Mesenchymal stem cell (in vitro differentiated cells and primary cell): ENCODE results near the gene CHD1L.

Source experiments
- DNase-seq: peaks from one replicate; pipeline ENCODE4 v3.0.0-alpha.2; 2013
- H2AFZ ChIP-seq: one replicate; pipeline ENCODE4 v1.6.1; 2013; ENCODE audit warnings: low read depth, mild to moderate bottlenecking, control low read depth, inconsistent platforms, low read length, moderate library complexity
- H2AK5ac ChIP-seq: 2 replicates; pipeline ENCODE4 v1.6.1; 2013; ENCODE audit warnings: low read length, moderate library complexity, mild to moderate bottlenecking, inconsistent platforms; ENCODE audit not compliant: severe bottlenecking
- H2BK120ac ChIP-seq: one replicate; pipeline ENCODE4 v1.6.1; 2013; ENCODE audit warnings: low read depth, mild to moderate bottlenecking, inconsistent platforms, low read length, moderate library complexity
- H2BK12ac ChIP-seq, 2 experiments: one replicate each; pipeline ENCODE4 v1.6.1; 2013; ENCODE audit warnings: inconsistent platforms in 2 of 2, low read length in 2 of 2, mild to moderate bottlenecking in 2 of 2, moderate library complexity in 2 of 2, control low read depth in 1 of 2
- H2BK15ac ChIP-seq: one replicate; pipeline ENCODE4 v1.6.1; 2013; ENCODE audit warnings: mild to moderate bottlenecking, low read depth, inconsistent platforms; ENCODE audit not compliant: poor library complexity, severe bottlenecking
- H2BK5ac ChIP-seq: 2 replicates; pipeline ENCODE4 v1.6.1; 2013; ENCODE audit warnings: low read depth, mild to moderate bottlenecking, low read length, control low read depth, inconsistent platforms; ENCODE audit not compliant: poor library complexity, severe bottlenecking
- H3K14ac ChIP-seq, 2 experiments: one replicate each; pipeline ENCODE4 v1.6.1; 2013; ENCODE audit warnings: inconsistent platforms in 2 of 2, low read length in 2 of 2, control low read depth in 1 of 2, mild to moderate bottlenecking in 1 of 2, moderate library complexity in 1 of 2
- H3K18ac ChIP-seq, 2 experiments: one replicate each; pipeline ENCODE4 v1.6.1; 2013; ENCODE audit warnings: inconsistent platforms in 2 of 2, low read length in 2 of 2, control low read depth in 1 of 2, low read depth in 1 of 2, mild to moderate bottlenecking in 1 of 2
- H3K23ac ChIP-seq, 2 experiments: one replicate each; pipeline ENCODE4 v1.6.1; 2013; ENCODE audit warnings: inconsistent platforms in 2 of 2, low read length in 2 of 2, mild to moderate bottlenecking in 2 of 2, moderate library complexity in 2 of 2, control low read depth in 1 of 2
- H3K27ac ChIP-seq: 2 replicates; pipeline ENCODE4 v1.5.1; 2013; ENCODE audit warnings: mild to moderate bottlenecking, moderate library complexity, low read length, control low read depth, inconsistent platforms; ENCODE audit not compliant: poor library complexity, severe bottlenecking
- H3K27me3 ChIP-seq, 2 experiments: 2 replicates each; pipeline versions ENCODE4 v1.6.1 to v1.7.0; 2013; ENCODE audit warnings: low read length in 2 of 2, mild to moderate bottlenecking in 2 of 2, moderate library complexity in 2 of 2, control low read depth in 1 of 2, inconsistent platforms in 1 of 2; ENCODE audit not compliant: control insufficient read depth in 1 of 2, insufficient read depth in 1 of 2
- H3K36me3 ChIP-seq, 2 experiments: 2 replicates each; pipeline versions ENCODE4 v1.6.1 to v1.7.0; 2013; ENCODE audit warnings: low read length in 2 of 2, control low read depth in 1 of 2, inconsistent platforms in 1 of 2, low read depth in 1 of 2, mild to moderate bottlenecking in 1 of 2; ENCODE audit not compliant: insufficient read depth in 2 of 2, control insufficient read depth in 1 of 2
- H3K4ac ChIP-seq, 2 experiments: one replicate each; pipeline ENCODE4 v1.6.1; 2013; ENCODE audit warnings: inconsistent platforms in 2 of 2, low read length in 2 of 2, mild to moderate bottlenecking in 2 of 2, moderate library complexity in 2 of 2, control low read depth in 1 of 2, low read depth in 1 of 2
- H3K4me1 ChIP-seq: 2 replicates; pipeline ENCODE4 v1.6.1; 2013; ENCODE audit warnings: low read depth, low read length, control low read depth; ENCODE audit not compliant: control insufficient read depth, insufficient read depth
- H3K4me2 ChIP-seq: 2 replicates; pipeline ENCODE4 v1.6.1; 2013; ENCODE audit warnings: low read length, mild to moderate bottlenecking, inconsistent platforms; ENCODE audit not compliant: poor library complexity, severe bottlenecking
- H3K4me3 ChIP-seq, 2 experiments: 2 replicates each; pipeline versions ENCODE4 v1.5.1 to v1.7.0; 2013; ENCODE audit warnings: low read length in 2 of 2, mild to moderate bottlenecking in 2 of 2, control low read depth in 1 of 2, low read depth in 1 of 2; ENCODE audit not compliant: insufficient read depth in 1 of 2
- H3K79me1 ChIP-seq: replicated peaks from 2 replicates; pipeline ENCODE4 v1.6.1; 2013; ENCODE audit warnings: mild to moderate bottlenecking, control low read depth, low read length, inconsistent platforms; ENCODE audit not compliant: poor library complexity, severe bottlenecking
- H3K9ac ChIP-seq: 2 replicates; pipeline ENCODE4 v1.7.0; 2013; ENCODE audit warnings: mild to moderate bottlenecking, low read length, moderate library complexity
- H3K9me3 ChIP-seq: 2 replicates; pipeline ENCODE4 v1.7.0; 2013; ENCODE audit warnings: mild to moderate bottlenecking, low read length; ENCODE audit not compliant: control insufficient read depth
- H4K8ac ChIP-seq: one replicate; pipeline ENCODE4 v1.6.1; 2013; ENCODE audit warnings: inconsistent platforms, mild to moderate bottlenecking, low read length, moderate library complexity
- H4K91ac ChIP-seq: one replicate; pipeline ENCODE4 v1.6.1; 2013; ENCODE audit warnings: mild to moderate bottlenecking, low read length, inconsistent platforms
- WGBS: methylation state at CpG from one replicate; pipeline ENCODE4 v1.1.7; 2013; ENCODE audit warnings: mixed read lengths; 5-methylcytosine and 5-hydroxymethylcytosine counted together

The CHD1L gene

GRCh38 chr1:147217141-147217540 lies 25.3 kb upstream of the CHD1L start:
- Histone ChIP-seq H2AFZ (no peak overlapping the region), H3K4me2 (no peak overlapping the region), H3K18ac (no peak overlapping the region), H3K27me3 (no peaks in the 10 kb centered on the region), H3K14ac (no peak overlapping the region), H3K4ac (no peak overlapping the region), H3K4me1 (no peaks in the 10 kb centered on the region), H3K79me1 (no peaks in the 10 kb centered on the region), H3K36me3 (no peaks in the 10 kb centered on the region), H3K9ac (no peak overlapping the region), H2BK12ac (no peak overlapping the region), H2AK5ac (no peak overlapping the region), H3K23ac (no peak overlapping the region), H4K91ac (no peak overlapping the region), H3K4me3 (no peak overlapping the region), H3K9me3 (no peaks in the 10 kb centered on the region), H2BK5ac (no peak overlapping the region), H2BK15ac (no peak overlapping the region), H4K8ac (no peak overlapping the region), H2BK120ac (no peak overlapping the region), H3K27ac (no peak overlapping the region)
- DNase-seq = no peak
- 100% methylated on average over 3 of the region's 7 CpGs for WGBS

- Histone ChIP-seq H2BK120ac (no peak overlapping the region), H3K4ac (no peak overlapping the region), H3K23ac (no peak overlapping the region), H2BK12ac (no peak overlapping the region), H3K18ac (no peak overlapping the region), H2BK5ac (no peak overlapping the region), H2BK15ac (no peak overlapping the region), H2AK5ac (no peak overlapping the region), H3K4me2 (no peak overlapping the region), H3K14ac (no peak overlapping the region), H3K27me3 (no peaks in the 10 kb centered on the region), H3K9me3 (no peaks in the 10 kb centered on the region), H3K79me1 (no peaks in the 10 kb centered on the region), H3K4me1 (no peaks in the 10 kb centered on the region), H4K91ac (no peak overlapping the region), H3K4me3 (no peak overlapping the region), H4K8ac (no peak overlapping the region), H3K27ac (no peak overlapping the region), H2AFZ (no peak overlapping the region), H3K36me3 (no peaks in the 10 kb centered on the region), H3K9ac (no peak overlapping the region)
- 88% methylated on average over 2 of the region's 3 CpGs for WGBS
- no peak for DNase-seq
Observed at GRCh38 chr1:147218606-147219005, 23.9 kb upstream of the CHD1L start.

GRCh38 chr1:147223740-147224615 lies 18.5 kb upstream of the CHD1L start:
- H3K4me1 ChIP-seq = peaks cover 1% of the 10 kb centered on the region
- H2BK15ac ChIP-seq = no peak overlapping the region
- H2AK5ac ChIP-seq = no peak overlapping the region
- no peak overlapping the region for H2BK120ac ChIP-seq
- no peak overlapping the region for H3K18ac ChIP-seq
- no peak for DNase-seq
- no peaks in the 10 kb centered on the region for H3K27me3 ChIP-seq
- no peak overlapping the region for H3K4ac ChIP-seq
- H3K4me2 ChIP-seq = no peak overlapping the region
- 82% methylated on average over 14 of the region's 14 CpGs for WGBS
- H3K27ac ChIP-seq = no peak overlapping the region
- H3K14ac ChIP-seq = no peak overlapping the region
- no peak overlapping the region for H2BK12ac ChIP-seq
- no peaks in the 10 kb centered on the region for H3K79me1 ChIP-seq
- H3K36me3 ChIP-seq = no peaks in the 10 kb centered on the region
- no peak overlapping the region for H4K8ac ChIP-seq
- no peak overlapping the region for H3K4me3 ChIP-seq
- no peak overlapping the region for H4K91ac ChIP-seq
- no peak overlapping the region for H2AFZ ChIP-seq
- H3K9me3 ChIP-seq = no peaks in the 10 kb centered on the region
- no peak overlapping the region for H3K23ac ChIP-seq
- H2BK5ac ChIP-seq = no peak overlapping the region
- no peak overlapping the region for H3K9ac ChIP-seq

GRCh38 chr1:147225193-147225730 lies 17.2 kb upstream of the CHD1L start, which contains the start of gene FMO5:
Gene FMO5 (minus strand): TSS chr1:147225339. CDS start chr1:147225029, 310 bp downstream.
- Histone ChIP-seq H2BK120ac (no peak within 1 kb of the TSS), H3K18ac (peak within 1 kb of the TSS in 1 of 2 experiments; percentile 41)

More at GRCh38 chr1:147225193-147225730, 17.2 kb upstream of the CHD1L start, which contains the start of gene FMO5:
- no peak within 1 kb of the TSS for H2AK5ac ChIP-seq
- H2BK5ac ChIP-seq = no peak within 1 kb of the TSS
- peak within 1 kb of the TSS; percentile 89 for H3K4me2 ChIP-seq
- peak within 1 kb of the TSS in 1 of 2 experiments; percentile 87 for H3K14ac ChIP-seq
- H2AFZ ChIP-seq = peak within 1 kb of the TSS; percentile 79
- H4K8ac ChIP-seq = peak within 1 kb of the TSS; percentile 55
- no peak within 1 kb of the TSS for H3K23ac ChIP-seq
- H3K4ac ChIP-seq = peak within 1 kb of the TSS in 1 of 2 experiments; percentile 26
- H3K36me3 ChIP-seq = no peaks in the 10 kb centered on the region
- WGBS = under 1% methylated on average over 17 of the region's 17 CpGs
- H3K27me3 ChIP-seq = no peaks in the 10 kb centered on the region
- H3K79me1 ChIP-seq = no peaks in the 10 kb centered on the region
- H3K4me3 ChIP-seq = peak within 1 kb of the TSS; percentile 67 to 92
- no peaks in the 10 kb centered on the region for H3K9me3 ChIP-seq
- H3K4me1 ChIP-seq = peaks cover 1% of the 10 kb centered on the region
- H3K9ac ChIP-seq = peak within 1 kb of the TSS; percentile 89
- DNase-seq = peak; percentile 84
- H4K91ac ChIP-seq = no peak within 1 kb of the TSS
- H3K27ac ChIP-seq = no peak within 1 kb of the TSS
- H2BK15ac ChIP-seq = no peak within 1 kb of the TSS
- H2BK12ac ChIP-seq = no peak within 1 kb of the TSS
